T-cell (primary cell): ENCODE measurements around the gene PHF13. TPM values are rescaled to one million over a fixed set of nuclear protein-coding genes. Genes with fewer than 3 reads are reported as not detected.

Experiments used
- ATAC-seq, 4 experiments: fragments of 200-7000 bp in 3 of 4; fragments of 150-1000 bp in 1 of 4; cut with Tn5 transposase; replicated peaks in 1 of 4; 1 replicate in 3 of 4; 2 replicates in 1 of 4; pipeline ENCODE4 v1.10.0; 2021; ENCODE audit warnings: moderate library complexity in 3 of 4, mild to moderate bottlenecking in 2 of 4, moderate number of reproducible peaks in 1 of 4
- CTCF ChIA-PET, 2 donors: fragments of 300-600 bp; sonication (Branson Sonifier 250); formaldehyde crosslinking; loops; one replicate each; lab custom pipeline; 2022; ENCODE audit warnings: antibody characterized with exemption in 2 of 2; lab: Charles Lee
- POLR2A ChIA-PET, 2 donors: fragments of 300-600 bp; sonication (Branson Sonifier 250); formaldehyde crosslinking; loops; one replicate each; lab custom pipeline; 2022; ENCODE audit warnings: antibody characterized with exemption in 2 of 2; lab: Charles Lee
- DNase-seq, 35 experiments: peaks; one replicate each; pipeline versions ENCODE4 v3.0.0 to v3.0.0-alpha.2; 2013 to 2023
- H3K27ac ChIP-seq: one replicate; pipeline ENCODE4 v1.5.1; 2013; ENCODE audit warnings: low read length
- H3K27me3 ChIP-seq, 2 experiments: replicated peaks in 1 of 2; 1 replicate in 1 of 2; 2 replicates in 1 of 2; pipeline versions ENCODE4 v1.6.1 to v1.7.0; 2013; ENCODE audit warnings: low read length in 1 of 2, mixed read lengths in 1 of 2; ENCODE audit not compliant: control insufficient read depth in 2 of 2, insufficient read depth in 2 of 2; ENCODE audit errors: extremely low read depth in 1 of 2
- H3K36me3 ChIP-seq, 2 donors: 1 replicate in 1 of 2; 2 replicates in 1 of 2; pipeline versions ENCODE4 v1.6.1 to v1.7.0; 2013; ENCODE audit warnings: low read length in 1 of 2; ENCODE audit not compliant: control insufficient read depth in 2 of 2, insufficient read depth in 1 of 2; ENCODE audit errors: extremely low read depth in 1 of 2
- H3K4me1 ChIP-seq, 2 experiments: 1 replicate in 1 of 2; 2 replicates in 1 of 2; pipeline versions ENCODE4 v1.6.1 to v1.7.0; 2013; ENCODE audit warnings: low read length in 2 of 2, mixed read lengths in 1 of 2; ENCODE audit not compliant: insufficient read depth in 2 of 2, control insufficient read depth in 1 of 2; ENCODE audit errors: extremely low read depth in 1 of 2
- H3K4me3 ChIP-seq, 2 donors: 1 replicate in 1 of 2; 2 replicates in 1 of 2; pipeline versions ENCODE4 v1.5.1 to v1.7.0; 2013; ENCODE audit warnings: mild to moderate bottlenecking in 2 of 2, low read length in 1 of 2, moderate library complexity in 1 of 2; ENCODE audit not compliant: control insufficient read depth in 1 of 2; ENCODE audit errors: extremely low read depth in 1 of 2
- H3K9me3 ChIP-seq: 2 replicates; pipeline ENCODE4 v1.7.0; 2013
- H3K27ac Mint-ChIP-seq, 2 donors: one replicate each; pipeline ENCODE4 v1.8.0; 2020 to 2021; ENCODE audit warnings: mild to moderate bottlenecking in 2 of 2, mixed read lengths in 2 of 2
- H3K27me3 Mint-ChIP-seq, 2 donors: one replicate each; pipeline ENCODE4 v1.8.0; 2021 to 2022; ENCODE audit warnings: mixed read lengths in 2 of 2
- H3K36me3 Mint-ChIP-seq: one replicate; pipeline ENCODE4 v1.8.0; 2021; ENCODE audit warnings: mixed read lengths
- H3K4me1 Mint-ChIP-seq, 3 donors: one replicate each; pipeline ENCODE4 v1.8.0; 2020 to 2022; ENCODE audit warnings: mixed read lengths in 3 of 3, mild to moderate bottlenecking in 1 of 3
- H3K4me3 Mint-ChIP-seq, 3 donors: one replicate each; pipeline ENCODE4 v1.8.0; 2020 to 2022; ENCODE audit warnings: mild to moderate bottlenecking in 3 of 3, mixed read lengths in 3 of 3, moderate library complexity in 3 of 3
- H3K9me3 Mint-ChIP-seq, 3 donors: one replicate each; pipeline ENCODE4 v1.8.0; 2020 to 2022; ENCODE audit warnings: mixed read lengths in 3 of 3
- WGBS: methylation state at CpG from one replicate; pipeline ENCODE4 v1.1.5; 2013; ENCODE audit warnings: missing lambda C conversion rate; ENCODE audit not compliant: insufficient coverage; 5-methylcytosine and 5-hydroxymethylcytosine counted together
- total RNA-seq, 35 experiments: library from RNA in 6 of 35; stranded (reverse) in 6 of 35; fragments of 120-200 nt in 1 of 35; gene quantifications; one replicate each; pipeline versions ENCODE4 v1.2.1 to v1.2.4 and lab custom pipeline; 2013 to 2026

PHF13 gene
- total RNA-seq, 5 donors from 2014 or later (not counting 1 experiment from before 2014, with no cell fraction given), result 6.0 to 12.7 (median 11.9) TPM

DNA sequence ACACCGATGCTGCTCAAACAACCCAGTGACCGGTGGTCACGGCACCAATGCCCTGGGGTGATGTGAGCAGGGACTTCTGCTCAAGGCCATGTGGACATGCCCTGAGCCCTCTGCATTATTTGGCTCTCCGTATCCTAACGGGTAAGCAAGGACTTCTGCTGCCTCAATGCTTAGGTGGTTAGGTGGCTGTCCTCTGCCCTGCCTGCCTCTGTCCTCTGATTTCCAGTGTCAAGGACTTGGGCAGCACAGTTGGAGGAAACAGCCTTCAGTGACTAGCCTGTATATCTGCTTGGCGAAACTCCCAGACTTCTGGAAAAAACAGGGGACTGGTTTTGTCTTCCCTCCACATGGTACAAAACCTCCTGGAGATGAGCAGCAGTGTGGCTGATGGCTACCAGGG is 53.6 kb downstream of the PHF13 start:
- no peak for ATAC-seq
- Histone ChIP-seq H3K36me3 (peaks cover 7 to 18% of the 10 kb centered on the region in 2 donors), H3K4me1 (no peaks in the 10 kb centered on the region), H3K4me3 (no peak overlapping the region), H3K9me3 (no peaks in the 10 kb centered on the region), H3K27me3 (no peaks in the 10 kb centered on the region), H3K27ac (no peak overlapping the region)
- H3K4me3 Mint-ChIP-seq, result no peak overlapping the region
- H3K36me3 Mint-ChIP-seq, result peaks cover 29% of the 10 kb centered on the region
- no peak for DNase-seq
- H3K27ac Mint-ChIP-seq, result no peak overlapping the region
- CTCF ChIA-PET, result no interaction called here
- H3K9me3 Mint-ChIP-seq, result no peaks in the 10 kb centered on the region
- POLR2A ChIA-PET, result no interaction called here
- 100% methylated on average over 5 of the region's 6 CpGs for WGBS
- H3K4me1 Mint-ChIP-seq, result no peaks in the 10 kb centered on the region
- H3K27me3 Mint-ChIP-seq, result no peaks in the 10 kb centered on the region

DNA sequence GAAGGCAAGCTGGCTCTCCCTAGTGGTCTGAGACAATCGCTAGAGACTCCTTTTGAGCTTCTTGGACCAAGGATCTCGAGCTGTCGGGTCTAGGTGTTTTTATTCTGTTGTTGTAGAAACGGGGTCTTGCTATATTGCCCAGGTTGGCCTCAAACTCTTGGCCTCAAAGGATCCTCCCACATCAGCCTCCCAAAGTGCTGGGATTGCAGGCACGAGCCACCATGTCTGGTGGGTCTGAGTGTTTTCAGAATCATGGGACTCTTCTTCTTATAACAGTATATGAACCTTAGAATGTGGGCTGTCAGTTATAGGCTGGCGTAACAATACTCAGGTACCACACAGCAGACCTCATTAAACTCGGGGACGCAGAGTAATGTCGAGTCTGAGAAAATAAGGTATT is 55.0 kb downstream of the PHF13 start:
- ChIA-PET CTCF (no interaction called here), POLR2A (no interaction called here)
- no peaks in the 10 kb centered on the region for H3K27me3 ChIP-seq
- H3K36me3 Mint-ChIP-seq, result peaks cover 23% of the 10 kb centered on the region
- no peak overlapping the region for H3K4me3 Mint-ChIP-seq
- H3K27ac Mint-ChIP-seq, result no peak overlapping the region
- no peaks in the 10 kb centered on the region for H3K9me3 Mint-ChIP-seq
- DNase-seq (no peak), ATAC-seq (no peak)
- H3K4me3 ChIP-seq, result no peak overlapping the region
- no peaks in the 10 kb centered on the region for H3K4me1 ChIP-seq
- H3K4me1 Mint-ChIP-seq, result no peaks in the 10 kb centered on the region
- no peaks in the 10 kb centered on the region for H3K9me3 ChIP-seq
- no peaks in the 10 kb centered on the region for H3K27me3 Mint-ChIP-seq
- no peak overlapping the region for H3K27ac ChIP-seq
- peaks cover 5 to 22% of the 10 kb centered on the region in 2 donors for H3K36me3 ChIP-seq
- 100% methylated on average over 1 of the region's 9 CpGs for WGBS

- no peaks in the 10 kb centered on the region for H3K9me3 Mint-ChIP-seq
- peaks cover 24% of the 10 kb centered on the region for H3K36me3 Mint-ChIP-seq
- ATAC-seq, result no peak
- ChIA-PET CTCF (no interaction called here), POLR2A (no interaction called here)
- Histone ChIP-seq H3K27me3 (no peaks in the 10 kb centered on the region), H3K27ac (no peak overlapping the region), H3K36me3 (peaks cover 5 to 29% of the 10 kb centered on the region in 2 donors), H3K4me1 (no peaks in the 10 kb centered on the region), H3K9me3 (no peaks in the 10 kb centered on the region), H3K4me3 (no peak overlapping the region)
- no peaks in the 10 kb centered on the region for H3K27me3 Mint-ChIP-seq
- WGBS, result 95% methylated on average over 2 of the region's 2 CpGs
- H3K27ac Mint-ChIP-seq, result no peak overlapping the region
- no peaks in the 10 kb centered on the region for H3K4me1 Mint-ChIP-seq
- no peak for DNase-seq
- H3K4me3 Mint-ChIP-seq, result no peak overlapping the region
Measured at GRCh38 chr1:6672558-6672957, 59.0 kb downstream of the PHF13 start.

Other genes with a start within 250 kb of the PHF13 start
- gene ACOT7, start 220.0 kb upstream of the PHF13 start, total RNA-seq, result 1 to 10 TPM; 6.1 to 9.3 (median 7.4) TPM
- under 1 TPM in 1 of 5 donors, not detected in 4; 0.16 TPM for gene HES2, start 193.8 kb upstream of the PHF13 start, total RNA-seq
- 1 to 10 TPM; 2.1 to 9.2 (median 6.2) TPM for gene ESPN, start 189.0 kb upstream of the PHF13 start, total RNA-seq
- gene TNFRSF25, start 147.6 kb upstream of the PHF13 start, total RNA-seq, result 100 to 1,000 TPM; 215 to 580 (median 446) TPM
- 10 to 100 TPM in 1 of 5 donors, 1 to 10 TPM in 4; 7.1 to 18.2 (median 8.4) TPM for gene PLEKHG5, start 122.1 kb upstream of the PHF13 start, total RNA-seq
- 10 to 100 TPM; 48.6 to 66.6 (median 58.7) TPM for gene NOL9, start 59.2 kb upstream of the PHF13 start, total RNA-seq
- not detected for gene TAS1R1, start 58.4 kb upstream of the PHF13 start, total RNA-seq
- gene ZBTB48, start 33.7 kb upstream of the PHF13 start, total RNA-seq, result 10 to 100 TPM; 42.2 to 82.3 (median 70.3) TPM
- gene KLHL21, start 10.9 kb upstream of the PHF13 start, total RNA-seq, result 10 to 100 TPM; 21.9 to 72.3 (median 61.6) TPM
- 10 to 100 TPM; 12.8 to 37.1 (median 26.1) TPM for gene THAP3, start 11.1 kb downstream of the PHF13 start, total RNA-seq
- 10 to 100 TPM; 38.5 to 45.2 (median 42.1) TPM for gene DNAJC11, start 88.1 kb downstream of the PHF13 start, total RNA-seq
- gene CAMTA1, start 171.7 kb downstream of the PHF13 start, total RNA-seq, result 10 to 100 TPM; 29.7 to 37.4 (median 34.6) TPM